PC-3 (cell line): ENCODE data around the gene ZNF19. TPM values are rescaled to one million over a fixed set of nuclear protein-coding genes. Genes with fewer than 3 reads are reported as not detected.

Experiments used
- ATAC-seq: fragments of 200-7000 bp; cut with Tn5 transposase; 2 replicates; pipeline ENCODE4 v1.9.1; 2020; ENCODE audit warnings: mild to moderate bottlenecking, moderate library complexity
- BruUV-seq: library from RNA; stranded (reverse); fragments of 400-500 nt; replicated peaks from 2 replicates; lab custom pipeline; 2021; lab: Mats Ljungman, UMichigan
- CTCF ChIA-PET: fragments of 300-600 bp; sonication (Branson Sonifier 250); formaldehyde crosslinking; loops from one replicate; lab custom pipeline; 2022; ENCODE audit warnings: antibody characterized with exemption; lab: Charles Lee
- POLR2A ChIA-PET: fragments of 300-600 bp; sonication (Branson Sonifier 250); formaldehyde crosslinking; loops from one replicate; lab custom pipeline; 2022; ENCODE audit warnings: antibody characterized with exemption; ENCODE audit not compliant: unreplicated experiment; lab: Charles Lee
- DNase-seq: peaks from one replicate; pipeline ENCODE4 v3.0.0-alpha.2; 2015
- H2AFZ ChIP-seq: fragments of 300-600 bp; sonication (generic); 2 replicates; pipeline ENCODE4 v1.6.0; 2016; ENCODE audit warnings: antibody characterized with exemption, low read length
- H3F3A ChIP-seq: fragments of 300-600 bp; sonication (generic); one replicate; pipeline ENCODE4 v1.6.0; 2017; ENCODE audit warnings: antibody characterized with exemption, low read length, control low read depth, mild to moderate bottlenecking; ENCODE audit not compliant: unreplicated experiment
- H3K27ac ChIP-seq: fragments of 300-600 bp; sonication (generic); 2 replicates; pipeline ENCODE4 v1.5.1; 2016; ENCODE audit warnings: mild to moderate bottlenecking, low read length
- H3K27me3 ChIP-seq: fragments of 300-600 bp; sonication (generic); 2 replicates; pipeline ENCODE4 v1.6.1; 2016; ENCODE audit warnings: low read length, mixed read lengths
- H3K36me3 ChIP-seq: fragments of 300-600 bp; sonication (generic); 2 replicates; pipeline ENCODE4 v1.6.1; 2016; ENCODE audit warnings: low read depth, mixed run types, low read length, mixed read lengths
- H3K4me1 ChIP-seq: fragments of 300-600 bp; sonication (generic); 2 replicates; pipeline ENCODE4 v1.5.1; 2016; ENCODE audit warnings: low read length; ENCODE audit not compliant: insufficient read depth
- H3K4me2 ChIP-seq: fragments of 300-600 bp; sonication (generic); 2 replicates; pipeline ENCODE4 v1.6.0; 2016; ENCODE audit warnings: low read length
- H3K4me3 ChIP-seq: fragments of 300-600 bp; sonication (generic); 2 replicates; pipeline ENCODE4 v1.5.1; 2016; ENCODE audit warnings: mild to moderate bottlenecking, low read length, mixed read lengths
- H3K79me2 ChIP-seq: fragments of 300-600 bp; sonication (generic); 2 replicates; pipeline ENCODE4 v1.6.1; 2017; ENCODE audit warnings: low read length, mixed read lengths
- H3K9ac ChIP-seq: fragments of 300-600 bp; sonication (generic); 2 replicates; pipeline ENCODE4 v1.6.0; 2016; ENCODE audit warnings: mild to moderate bottlenecking, low read length
- H3K9me2 ChIP-seq: fragments of 300-600 bp; sonication (generic); replicated peaks from 2 replicates; pipeline ENCODE4 v1.6.1; 2016; ENCODE audit warnings: mixed run types, low read length, mixed read lengths
- H3K9me3 ChIP-seq: fragments of 300-600 bp; sonication (generic); 2 replicates; pipeline ENCODE4 v1.6.1; 2016; ENCODE audit warnings: low read length, mixed read lengths
- H4K20me1 ChIP-seq: fragments of 300-600 bp; sonication (generic); 2 replicates; pipeline ENCODE4 v1.6.1; 2016; ENCODE audit warnings: low read length, mixed read lengths
- CTCF ChIP-seq: fragments of 300-600 bp; sonication (generic); conservative IDR thresholded peaks from 2 replicates; pipeline ENCODE4 v1.5.1; 2017; ENCODE audit warnings: antibody characterized with exemption, low read depth, mild to moderate bottlenecking, low read length
- EZH2 ChIP-seq: fragments of 300-600 bp; sonication (generic); IDR thresholded peaks from one replicate; pipeline ENCODE4 v1.6.1; 2017; ENCODE audit warnings: antibody characterized with exemption, mild to moderate bottlenecking, low read length; ENCODE audit not compliant: unreplicated experiment
- EZH2phosphoT487 ChIP-seq: fragments of 300-600 bp; sonication (generic); IDR thresholded peaks from 2 replicates; pipeline ENCODE4 v1.6.1; 2018; ENCODE audit warnings: mild to moderate bottlenecking, antibody characterized with exemption, low read length, borderline replicate concordance
- intact Hi-C: fragments of 100-400 bp; cut with micrococcal nuclease; formaldehyde crosslinking; loops from 2 replicates; pipeline ENCODE4 v1.9.0; 2023
- total RNA-seq: library from RNA; depleted of rRNA; stranded (reverse); fragments of >200 nt; gene quantifications from 2 replicates; pipeline ENCODE4 v1.2.3, GENCODE V29; 2014

ZNF19 gene
- total RNA-seq, 1 experiment from 2014 or later, result 1.5 TPM

- no peak overlapping the region for H3K27ac ChIP-seq
- H3K27me3 ChIP-seq, result no peaks in the 10 kb centered on the region
- H2AFZ ChIP-seq, result no peak overlapping the region
- H3K4me3 ChIP-seq, result peak overlapping the region; percentile 86
- peak overlapping the region; percentile 96 for H3K4me2 ChIP-seq
- 0 out of 2 replicates have a peak, but pooled peaks cover under 1% of the 10 kb centered on the region for H3K36me3 ChIP-seq
- H3K4me1 ChIP-seq, result peaks cover 13% of the 10 kb centered on the region
- peaks cover 3% of the 10 kb centered on the region for H3F3A ChIP-seq
- H3K79me2 ChIP-seq, result peaks cover 42% of the 10 kb centered on the region
- ChIA-PET CTCF (no interaction called here), POLR2A (no interaction called here)
- no peaks in the 10 kb centered on the region for H3K9me3 ChIP-seq
- DNase-seq, result no peak
- no peak for TF ChIP-seq EZH2phosphoT487
- no peak for TF ChIP-seq EZH2
- TF ChIP-seq CTCF, result no peak
- no TSS peak for BruUV-seq
- no peaks in the 10 kb centered on the region for H4K20me1 ChIP-seq
- ATAC-seq, result no peak
- peak overlapping the region; percentile 90; the same call in 1 of the 2 replicates for H3K9ac ChIP-seq
- intact Hi-C loops, result loop anchor here (2.0 kb wide), 1 partner anchor 14 kb away; no protein-coding TSS in a partner anchor
- no peaks in the 10 kb centered on the region for H3K9me2 ChIP-seq
These were observed 28.2 kb downstream of the ZNF19 start for GRCh38 chr16:71460941-71461340.

- Histone ChIP-seq H3K4me2 (peak overlapping the region; percentile 96), H3K9me2 (no peaks in the 10 kb centered on the region), H3K27ac (no peak overlapping the region), H4K20me1 (no peaks in the 10 kb centered on the region), H3K79me2 (peaks cover 42% of the 10 kb centered on the region), H3K4me1 (peaks cover 13% of the 10 kb centered on the region), H3K27me3 (no peaks in the 10 kb centered on the region), H3K9me3 (no peaks in the 10 kb centered on the region), H3K9ac (no peak overlapping the region), H3K36me3 (peaks cover 5% of the 10 kb centered on the region; the same call in 1 of the 2 replicates), H2AFZ (no peak overlapping the region), H3K4me3 (peak overlapping the region; percentile 86), H3F3A (peaks cover 3% of the 10 kb centered on the region)
- BruUV-seq, result no TSS peak
- ATAC-seq (peak; percentile 63), DNase-seq (peak; percentile 60)
- ChIA-PET CTCF (no interaction called here), POLR2A (interaction anchor here (0.7 kb wide), 1 partner anchor 74 kb away, joined by 4 read pairs; no protein-coding TSS in a partner anchor)
- TF ChIP-seq CTCF, result no peak
- TF ChIP-seq EZH2, result no peak
- TF ChIP-seq EZH2phosphoT487, result no peak
- intact Hi-C loops, result loop anchor here (2.0 kb wide), 1 partner anchor 15 kb away; no protein-coding TSS in a partner anchor
These were observed 28.9 kb downstream of the ZNF19 start for GRCh38 chr16:71460236-71460635.

GRCh38 chr16:71459510-71459909, 29.6 kb downstream of the ZNF19 start:
- TF ChIP-seq CTCF (no peak), EZH2phosphoT487 (no peak)
- intact Hi-C loops, result no loop called here
- no peak overlapping the region for H3K4me3 ChIP-seq
- peaks cover 12% of the 10 kb centered on the region; the same call in 1 of the 2 replicates for H3K36me3 ChIP-seq
- BruUV-seq, result no TSS peak
- no peaks in the 10 kb centered on the region for H4K20me1 ChIP-seq
- H3K27ac ChIP-seq, result no peak overlapping the region
- peaks cover 3% of the 10 kb centered on the region for H3F3A ChIP-seq
- DNase-seq (no peak), ATAC-seq (no peak)
- H2AFZ ChIP-seq, result no peak overlapping the region
- POLR2A ChIA-PET, result no interaction called here
- no peaks in the 10 kb centered on the region for H3K9me3 ChIP-seq
- H3K27me3 ChIP-seq, result no peaks in the 10 kb centered on the region
- H3K4me1 ChIP-seq, result peaks cover 13% of the 10 kb centered on the region
- peak overlapping the region; percentile 96; the same call in 1 of the 2 replicates for H3K4me2 ChIP-seq
- no peak overlapping the region for H3K9ac ChIP-seq
- no peaks in the 10 kb centered on the region for H3K9me2 ChIP-seq
- H3K79me2 ChIP-seq, result peaks cover 42% of the 10 kb centered on the region
- CTCF ChIA-PET, result no interaction called here
